ENCODE measurements around the gene STXBP1.
"Not testable (repeated sequence)": the region's sequence is repeated elsewhere in the genome, so short reads cannot be mapped to it uniquely, and the experiment has no call there.

The STXBP1 gene

DNA sequence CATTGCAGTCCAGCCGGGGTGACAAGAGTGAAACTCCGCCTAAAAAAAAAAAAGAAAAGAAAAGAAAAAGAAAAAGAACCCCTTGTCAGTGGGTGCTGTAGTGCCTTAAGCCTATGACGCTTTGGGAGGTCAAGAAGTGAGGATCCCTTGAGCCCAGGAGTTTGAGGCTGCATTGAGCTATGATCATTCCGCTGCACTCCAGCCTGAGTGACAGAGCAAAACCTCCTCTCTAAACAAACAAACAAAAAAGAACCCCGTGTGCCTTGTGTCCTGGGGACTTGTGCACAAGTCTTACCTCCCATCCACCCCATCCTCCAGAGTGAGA lies 33.5 kb upstream of the STXBP1 start:
- H3K27ac ChIP-seq (ENCODE audit: poor library complexity, severe bottlenecking), result peak overlapping the region; percentile 92
- H3K9me3 ChIP-seq (ENCODE audit: severe bottlenecking), result peaks cover 7% of the 10 kb centered on the region
- H3K27me3 ChIP-seq (ENCODE audit: insufficient read depth, poor library complexity, severe bottlenecking), result no peaks in the 10 kb centered on the region
- no peak; the same call in 2 of the 3 replicates for ATAC-seq (ENCODE audit: low read depth)
- DNase-seq (ENCODE audit: low spot score), result no peak
- TF ChIP-seq, protein P1, sequence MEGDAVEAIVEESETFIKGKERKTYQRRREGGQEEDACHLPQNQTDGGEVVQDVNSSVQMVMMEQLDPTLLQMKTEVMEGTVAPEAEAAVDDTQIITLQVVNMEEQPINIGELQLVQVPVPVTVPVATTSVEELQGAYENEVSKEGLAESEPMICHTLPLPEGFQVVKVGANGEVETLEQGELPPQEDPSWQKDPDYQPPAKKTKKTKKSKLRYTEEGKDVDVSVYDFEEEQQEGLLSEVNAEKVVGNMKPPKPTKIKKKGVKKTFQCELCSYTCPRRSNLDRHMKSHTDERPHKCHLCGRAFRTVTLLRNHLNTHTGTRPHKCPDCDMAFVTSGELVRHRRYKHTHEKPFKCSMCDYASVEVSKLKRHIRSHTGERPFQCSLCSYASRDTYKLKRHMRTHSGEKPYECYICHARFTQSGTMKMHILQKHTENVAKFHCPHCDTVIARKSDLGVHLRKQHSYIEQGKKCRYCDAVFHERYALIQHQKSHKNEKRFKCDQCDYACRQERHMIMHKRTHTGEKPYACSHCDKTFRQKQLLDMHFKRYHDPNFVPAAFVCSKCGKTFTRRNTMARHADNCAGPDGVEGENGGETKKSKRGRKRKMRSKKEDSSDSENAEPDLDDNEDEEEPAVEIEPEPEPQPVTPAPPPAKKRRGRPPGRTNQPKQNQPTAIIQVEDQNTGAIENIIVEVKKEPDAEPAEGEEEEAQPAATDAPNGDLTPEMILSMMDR (IDR thresholded peaks at IDR 0.05; ENCODE audit: poor library complexity, severe bottlenecking), result no peak
- H3K4me1 ChIP-seq (ENCODE audit: insufficient read depth, poor library complexity, severe bottlenecking), result peaks cover 29% of the 10 kb centered on the region
- H3K4me3 ChIP-seq (ENCODE audit: severe bottlenecking), result peak overlapping the region; percentile 19
- H3K36me3 ChIP-seq (ENCODE audit: low read depth), result no peaks in the 10 kb centered on the region; the same call in 1 of the 2 replicates

DNA sequence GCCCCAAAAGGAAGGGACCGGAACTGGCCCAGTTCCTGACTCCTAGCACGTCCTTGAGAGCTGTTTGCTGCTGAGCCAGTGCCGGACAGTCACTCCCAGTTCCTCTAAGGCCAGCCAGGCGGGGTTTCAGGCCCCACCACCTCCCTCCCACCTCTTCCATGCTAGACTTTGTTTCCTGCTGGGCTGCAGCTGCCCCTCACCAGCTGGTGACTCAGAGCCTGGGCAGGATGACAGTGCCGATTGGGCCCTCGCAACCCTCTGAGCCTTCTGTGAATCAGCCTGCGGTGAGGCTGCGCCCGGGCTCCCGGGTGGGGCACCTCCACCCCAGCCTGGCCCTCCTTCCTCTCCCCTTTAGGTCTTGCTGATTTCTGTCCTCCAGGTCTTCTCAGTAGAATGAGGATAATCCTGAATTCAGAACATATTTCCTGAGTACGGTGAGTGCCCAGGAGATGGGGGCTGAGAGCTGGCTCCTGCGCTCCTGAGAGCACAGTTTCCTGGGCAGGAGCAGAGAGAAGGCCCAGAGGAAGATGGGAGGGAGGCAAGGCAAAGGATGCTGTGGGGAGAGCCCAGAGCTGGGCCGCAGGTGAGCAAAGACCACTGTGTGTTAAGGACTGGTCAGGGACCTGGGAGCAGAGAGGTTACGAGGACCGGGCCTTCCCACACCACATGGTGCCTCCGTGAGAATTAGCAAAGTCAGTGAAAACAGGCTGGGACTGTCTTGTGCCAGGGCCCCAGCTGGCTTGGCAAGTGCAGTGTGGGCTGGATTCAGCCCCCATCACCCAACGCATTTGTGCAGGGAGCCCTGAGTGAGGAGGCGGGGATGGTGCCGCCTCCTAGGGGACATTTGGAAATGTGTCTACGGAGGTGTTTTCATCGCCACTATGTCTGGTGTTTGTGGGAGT lies 32.9 kb upstream of the STXBP1 start:
- H3K4me3 ChIP-seq (ENCODE audit: severe bottlenecking), result peak overlapping the region; percentile 19
- H3K27me3 ChIP-seq (ENCODE audit: insufficient read depth, poor library complexity, severe bottlenecking), result no peaks in the 10 kb centered on the region
- DNase-seq (ENCODE audit: low spot score) (peak; percentile 97), ATAC-seq (ENCODE audit: low read depth) (peak; percentile 87)
- peaks cover 7% of the 10 kb centered on the region for H3K9me3 ChIP-seq (ENCODE audit: severe bottlenecking)
- H3K36me3 ChIP-seq (ENCODE audit: low read depth), result no peaks in the 10 kb centered on the region; the same call in 1 of the 2 replicates
- H3K27ac ChIP-seq (ENCODE audit: poor library complexity, severe bottlenecking), result peak overlapping the region; percentile 92
- TF ChIP-seq, protein P1 (IDR thresholded peaks at IDR 0.05; ENCODE audit: poor library complexity, severe bottlenecking), result peak; percentile 54
- peaks cover 29% of the 10 kb centered on the region for H3K4me1 ChIP-seq (ENCODE audit: insufficient read depth, poor library complexity, severe bottlenecking)

DNA sequence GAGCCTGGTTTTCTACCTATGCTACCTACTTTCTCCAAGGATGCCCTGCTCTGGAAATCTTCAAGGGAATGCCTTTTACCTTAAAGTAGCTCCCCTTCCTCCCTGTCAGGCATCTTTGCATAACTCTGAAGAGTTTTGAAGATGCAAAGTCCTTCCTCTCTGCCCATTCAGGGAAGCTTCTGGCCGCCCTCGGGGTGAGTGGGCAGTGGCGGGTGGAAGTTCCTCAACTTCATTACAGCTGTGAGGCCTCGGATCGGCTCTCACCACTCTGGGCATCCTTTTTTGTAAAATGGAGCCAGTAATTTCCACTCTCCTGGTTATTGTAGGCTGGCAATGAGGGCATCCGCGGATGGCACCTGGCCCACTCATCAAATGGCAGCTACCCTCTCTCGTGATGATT lies 31.7 kb upstream of the STXBP1 start:
- Histone ChIP-seq H3K27ac (ENCODE audit: poor library complexity, severe bottlenecking) (peak overlapping the region; percentile 92), H3K36me3 (ENCODE audit: low read depth) (no peaks in the 10 kb centered on the region; the same call in 1 of the 2 replicates), H3K9me3 (ENCODE audit: severe bottlenecking) (peaks cover 7% of the 10 kb centered on the region), H3K4me3 (ENCODE audit: severe bottlenecking) (no peak overlapping the region), H3K27me3 (ENCODE audit: insufficient read depth, poor library complexity, severe bottlenecking) (no peaks in the 10 kb centered on the region), H3K4me1 (ENCODE audit: insufficient read depth, poor library complexity, severe bottlenecking) (peaks cover 30% of the 10 kb centered on the region)
- TF ChIP-seq, protein P1 (IDR thresholded peaks at IDR 0.05; ENCODE audit: poor library complexity, severe bottlenecking), result no peak
- ATAC-seq (ENCODE audit: low read depth), result no peak
- no peak for DNase-seq (ENCODE audit: low spot score)

DNA sequence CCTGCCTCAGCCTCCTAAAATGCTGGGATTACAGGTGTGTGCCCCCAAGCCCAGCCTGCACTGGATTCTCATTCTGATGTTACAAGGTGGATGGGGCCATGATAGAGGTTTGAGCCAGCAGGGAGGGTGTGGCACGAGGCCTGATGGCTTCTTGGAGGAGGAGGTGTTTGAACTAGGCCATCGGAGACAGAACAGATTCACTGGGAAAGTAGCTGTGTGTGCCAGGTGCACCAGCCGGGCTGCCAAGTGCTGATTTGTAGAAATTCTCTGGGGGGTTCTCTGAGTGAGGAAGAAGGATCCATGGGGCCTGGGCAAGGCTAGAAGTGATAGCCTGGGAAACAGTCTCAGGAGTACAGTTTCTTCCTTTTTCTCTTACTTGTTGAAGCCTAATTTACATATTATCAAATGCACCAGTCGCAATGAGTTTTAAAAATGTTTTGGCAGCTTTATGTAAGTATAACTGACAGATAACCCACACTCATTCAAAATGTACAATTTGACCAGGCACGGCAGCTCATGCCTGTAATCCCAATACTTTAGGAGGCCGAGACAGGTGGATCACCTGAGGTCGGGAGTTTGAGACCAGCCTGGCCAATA lies 31.1 kb upstream of the STXBP1 start:
- H3K36me3 ChIP-seq (ENCODE audit: low read depth), result no peaks in the 10 kb centered on the region; the same call in 1 of the 2 replicates
- peaks cover 31% of the 10 kb centered on the region for H3K4me1 ChIP-seq (ENCODE audit: insufficient read depth, poor library complexity, severe bottlenecking)
- ATAC-seq (ENCODE audit: low read depth) (no peak), DNase-seq (ENCODE audit: low spot score) (no peak)
- no peaks in the 10 kb centered on the region for H3K27me3 ChIP-seq (ENCODE audit: insufficient read depth, poor library complexity, severe bottlenecking)
- H3K9me3 ChIP-seq (ENCODE audit: severe bottlenecking), result peaks cover 7% of the 10 kb centered on the region
- H3K27ac ChIP-seq (ENCODE audit: poor library complexity, severe bottlenecking), result peak overlapping the region; percentile 92
- no peak overlapping the region for H3K4me3 ChIP-seq (ENCODE audit: severe bottlenecking)
- TF ChIP-seq, protein P1 (IDR thresholded peaks at IDR 0.05; ENCODE audit: poor library complexity, severe bottlenecking), result no peak

DNA sequence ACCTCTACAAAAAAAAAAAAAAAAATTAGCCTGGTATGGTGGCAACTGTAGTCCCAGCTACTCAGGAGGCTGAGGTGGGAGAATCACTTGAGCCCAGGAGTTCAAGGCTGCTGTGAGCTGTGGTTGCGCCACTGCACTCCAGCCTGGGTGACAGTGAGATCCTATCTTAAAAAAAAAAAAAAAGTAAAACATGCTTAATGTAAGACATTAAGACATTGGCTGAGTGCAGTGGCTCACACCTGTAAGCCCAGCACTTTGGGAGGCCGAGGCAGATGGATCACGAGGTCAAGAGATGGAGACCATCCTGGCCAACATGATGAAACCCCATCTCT lies 27.6 kb upstream of the STXBP1 start:
- not testable (repeated sequence) for ATAC-seq (ENCODE audit: low read depth); H3K36me3 ChIP-seq (ENCODE audit: low read depth); H3K4me3 ChIP-seq (ENCODE audit: severe bottlenecking); H3K27me3 ChIP-seq (ENCODE audit: insufficient read depth, poor library complexity, severe bottlenecking); DNase-seq (ENCODE audit: low spot score); H3K9me3 ChIP-seq (ENCODE audit: severe bottlenecking)
- Histone ChIP-seq H3K4me1 (ENCODE audit: insufficient read depth, poor library complexity, severe bottlenecking) (peaks cover 27% of the 10 kb centered on the region), H3K27ac (ENCODE audit: poor library complexity, severe bottlenecking) (peak overlapping the region; percentile 86)
